A549 (cell line): ENCODE data around the gene RNF113A. TPM values are rescaled to one million over a fixed set of nuclear protein-coding genes. Genes with fewer than 3 reads are reported as not detected.
"Not testable (repeated sequence)": the region's sequence is repeated elsewhere in the genome, so short reads cannot be mapped to it uniquely, and the experiment has no call there.

Experiments used
- ATAC-seq, 2 experiments: fragments of 200-7000 bp in 1 of 2; fragments of >200 bp in 1 of 2; cut with Nextera tagmentation in 1 of 2; cut with Tn5 transposase in 1 of 2; 3 replicates each; pipeline versions ENCODE4 v1.8.0 to v1.9.1; 2018 to 2020; ENCODE audit warnings: mild to moderate bottlenecking in 1 of 2, moderate library complexity in 1 of 2
- CTCF ChIA-PET: fragments of 300-600 bp; sonication (Branson Sonifier 250); formaldehyde crosslinking; extraction: SDS; loops from one replicate; lab custom pipeline; 2021; ENCODE audit warnings: antibody characterized with exemption, inconsistent platforms; lab: Yijun Ruan, JAX
- POLR2A ChIA-PET: fragments of 350-600 bp; formaldehyde crosslinking; extraction: SDS; loops from one replicate; lab custom pipeline; 2021; ENCODE audit warnings: antibody characterized with exemption, inconsistent platforms; lab: Yijun Ruan, JAX
- DNase-seq, 2 experiments: peaks; one replicate each; pipeline versions ENCODE4 v3.0.0 to v3.0.0-alpha.2; 2011 to 2016; ENCODE audit warnings: low read depth in 1 of 2, low spot score in 1 of 2
- FAIRE-seq: peaks from 2 replicates; lab custom pipeline; 2011; peaks lifted over from hg19 to GRCh38; lab: Jason Lieb, UNC
- H3K27ac ChIP-seq, 2 experiments: fragments of >200 bp; sonication (Bioruptor Twin); formaldehyde crosslinking; 3 replicates each; pipeline ENCODE4 v1.5.1; 2016 to 2017
- H3K4me1 ChIP-seq: fragments of >200 bp; sonication (Bioruptor Twin); formaldehyde crosslinking; 3 replicates; pipeline ENCODE4 v1.6.1; 2016
- H3K4me2 ChIP-seq: fragments of >200 bp; sonication (Bioruptor Twin); formaldehyde crosslinking; 3 replicates; pipeline ENCODE4 v1.6.1; 2016
- H3K4me3 ChIP-seq: fragments of >200 bp; sonication (Bioruptor Twin); formaldehyde crosslinking; 3 replicates; pipeline ENCODE4 v1.5.1; 2016
- H3K9me3 ChIP-seq: fragments of >200 bp; sonication (Bioruptor Twin); formaldehyde crosslinking; 3 replicates; pipeline ENCODE4 v1.6.1; 2016
- CBX8 ChIP-seq: fragments of 200-600 bp; sonication (generic); IDR thresholded peaks from 2 replicates; pipeline ENCODE4 v1.6.1; 2016
- CEBPB ChIP-seq, 2 experiments: fragments of >200 bp in 1 of 2; sonication (Bioruptor Twin) in 1 of 2; formaldehyde crosslinking in 1 of 2; IDR thresholded peaks; 2 replicates each; pipeline ENCODE4 v1.6.1; 2012 to 2016
- EHF ChIP-seq: fragments of 250-450 bp; sonication (Bioruptor Pico); IDR thresholded peaks from 2 replicates; pipeline ENCODE4 v1.5.0; 2020; ENCODE audit warnings: mild to moderate bottlenecking
- EP300 ChIP-seq, 2 experiments: fragments of >200 bp; sonication (Bioruptor Twin); formaldehyde crosslinking; IDR thresholded peaks; 2 replicates in 1 of 2; 3 replicates in 1 of 2; pipeline ENCODE4 v1.6.1; 2016 to 2017
- GATA3 ChIP-seq: IDR thresholded peaks from 2 replicates; pipeline ENCODE4 v1.6.1; 2012; ENCODE audit warnings: borderline replicate concordance
- HEYL ChIP-seq: fragments of 250-450 bp; sonication (Bioruptor Pico); IDR thresholded peaks from 2 replicates; pipeline ENCODE4 v1.8.0; 2021; ENCODE audit warnings: mild to moderate bottlenecking, moderate library complexity
- HOXA7 ChIP-seq: fragments of 250-450 bp; sonication (Bioruptor Pico); IDR thresholded peaks from 2 replicates; pipeline ENCODE4 v1.5.0; 2020; ENCODE audit warnings: mild to moderate bottlenecking, moderate library complexity
- HOXB13 ChIP-seq: fragments of 250-450 bp; sonication (Bioruptor Pico); IDR thresholded peaks from 2 replicates; pipeline ENCODE4 v1.5.0; 2020; ENCODE audit warnings: low read depth, mild to moderate bottlenecking, moderate library complexity
- KDM1A ChIP-seq: fragments of 200-600 bp; sonication (generic); IDR thresholded peaks from 2 replicates; pipeline ENCODE4 v1.6.1; 2016; ENCODE audit warnings: low read depth, mild to moderate bottlenecking
- MAFK ChIP-seq: fragments of 450-650 bp; IDR thresholded peaks from 2 replicates; pipeline ENCODE4 v1.6.1; 2014; ENCODE audit not compliant: partially characterized antibody
- MYC ChIP-seq: IDR thresholded peaks from 2 replicates; pipeline ENCODE4 v1.6.1; 2012; ENCODE audit warnings: mild to moderate bottlenecking, inconsistent platforms, low read length, improper control_type of control experiment, borderline replicate concordance
- RAD21 ChIP-seq, 2 experiments: fragments of >200 bp in 1 of 2; sonication (Bioruptor Twin) in 1 of 2; formaldehyde crosslinking in 1 of 2; IDR thresholded peaks in 1 of 2; conservative IDR thresholded peaks in 1 of 2; 2 replicates in 1 of 2; 3 replicates in 1 of 2; pipeline ENCODE4 v1.6.1; 2012 to 2018; ENCODE audit warnings: inconsistent platforms in 1 of 2
- RARB ChIP-seq: fragments of 250-450 bp; sonication (Bioruptor Pico); IDR thresholded peaks from 2 replicates; pipeline ENCODE4 v1.8.0; 2021; ENCODE audit warnings: mild to moderate bottlenecking, moderate library complexity
- ZFP36 ChIP-seq: fragments of 450-650 bp; IDR thresholded peaks from 2 replicates; pipeline ENCODE4 v1.6.1; 2014; ENCODE audit warnings: borderline replicate concordance; ENCODE audit not compliant: partially characterized antibody
- ZNF302 ChIP-seq: fragments of 250-450 bp; sonication (Bioruptor Pico); IDR thresholded peaks from 2 replicates; pipeline ENCODE4 v1.9.0; 2021; ENCODE audit warnings: inconsistent platforms, mild to moderate bottlenecking, moderate library complexity
- WGBS: methylation state at CpG from one replicate; pipeline ENCODE4 v1.1.6; 2017; ENCODE audit errors: missing lambda C conversion rate; 5-methylcytosine and 5-hydroxymethylcytosine counted together
- polyA plus RNA-seq, 4 experiments: library from polyadenylated mRNA; depleted of rRNA in 3 of 4; stranded (reverse); fragments of >200 nt; fragmentation: RNase III in 1 of 4; extraction: RNeasy Plus Mini Kit Qiagen cat#74134 plus additional on column Dnase treatment in 1 of 4; gene quantifications; 2 replicates in 3 of 4; 3 replicates in 1 of 4; pipeline ENCODE4 v1.2.3, GENCODE V29; 2011 to 2017
- TF ChIP-seq, protein P1 (sequence below): IDR thresholded peaks from 2 replicates; pipeline ENCODE4 v1.6.1; 2012
- TF ChIP-seq, protein P2 (sequence below): fragments of 450-650 bp; IDR thresholded peaks from 2 replicates; pipeline ENCODE4 v1.6.1; 2014; ENCODE audit warnings: antibody characterized with exemption
- TF ChIP-seq, protein P3 (sequence below): fragments of >200 bp; sonication (Bioruptor Twin); formaldehyde crosslinking; IDR thresholded peaks from 3 replicates; pipeline ENCODE4 v1.5.1; 2016

Gene RNF113A
- polyA plus RNA-seq, 2 of the 4 experiments (the other 2 are of a cell fraction), result 18.4 to 18.5 TPM

GRCh38 chrX:119899125-119899524 lies 27.6 kb upstream of the RNF113A start:
- Histone ChIP-seq H3K9me3 (no peaks in the 10 kb centered on the region), H3K4me2 (no peak overlapping the region; the same call in 2 of the 3 replicates), H3K4me1 (peaks cover 2% of the 10 kb centered on the region; the same call in 2 of the 3 replicates), H3K27ac (no peak overlapping the region), H3K4me3 (no peak overlapping the region)
- 0% methylated on average over 2 of the region's 2 CpGs for WGBS
- TF ChIP-seq, protein P1, sequence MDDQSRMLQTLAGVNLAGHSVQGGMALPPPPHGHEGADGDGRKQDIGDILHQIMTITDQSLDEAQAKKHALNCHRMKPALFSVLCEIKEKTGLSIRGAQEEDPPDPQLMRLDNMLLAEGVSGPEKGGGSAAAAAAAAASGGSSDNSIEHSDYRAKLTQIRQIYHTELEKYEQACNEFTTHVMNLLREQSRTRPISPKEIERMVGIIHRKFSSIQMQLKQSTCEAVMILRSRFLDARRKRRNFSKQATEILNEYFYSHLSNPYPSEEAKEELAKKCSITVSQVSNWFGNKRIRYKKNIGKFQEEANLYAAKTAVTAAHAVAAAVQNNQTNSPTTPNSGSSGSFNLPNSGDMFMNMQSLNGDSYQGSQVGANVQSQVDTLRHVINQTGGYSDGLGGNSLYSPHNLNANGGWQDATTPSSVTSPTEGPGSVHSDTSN, result no peak
- TF ChIP-seq HOXB13 (CRISPR knock-in tag), result no peak
- no peak for TF ChIP-seq RARB (CRISPR knock-in tag)
- no peak for TF ChIP-seq CEBPB (IDR thresholded peaks at IDR 0.05)
- no peak for DNase-seq
- CTCF ChIA-PET, result interaction anchor here (1.2 to 3.4 kb wide), 2 partner anchors 10 to 12 kb away, joined by 7 to 8 read pairs; no protein-coding TSS in a partner anchor
- ATAC-seq, result peak in 1 of 2 experiments; percentile 39; a peak in 2 of 6 replicates
- POLR2A ChIA-PET, result interaction anchor here (1.1 kb wide), 1 partner anchor 11 kb away, joined by 5 read pairs; no protein-coding TSS in a partner anchor
- FAIRE-seq, result no peak

GRCh38 chrX:119895843-119896326 lies 24.4 kb upstream of the RNF113A start, which contains the start of gene AKAP14:
TSS of gene AKAP14 (plus strand) at chrX:119895893. CDS start at chrX:119903224, 7,331 bp downstream.
- Histone ChIP-seq H3K4me3 (no peak within 1 kb of the TSS), H3K9me3 (no peaks in the 10 kb centered on the region), H3K27ac (no peak within 1 kb of the TSS), H3K4me2 (no peak within 1 kb of the TSS), H3K4me1 (peaks cover 4% of the 10 kb centered on the region; the same call in 2 of the 3 replicates)
- 80% methylated on average over 3 of the region's 4 CpGs for WGBS
- FAIRE-seq (peak; percentile 97), ATAC-seq (peak; percentile 34 to 63; a peak in 5 of 6 replicates), DNase-seq (peak in 1 of 2 experiments; percentile 24)
- ChIA-PET POLR2A (interaction anchor here (0.8 kb wide), 1 partner anchor 428 kb away, joined by 3 read pairs; the partner anchor contains the start of gene SLC25A5), CTCF (interaction anchor here (0.6 kb wide), 1 partner anchor 8 kb away, joined by 4 read pairs; no protein-coding TSS in a partner anchor)
- TF ChIP-seq KDM1A, result no peak
- no peak for TF ChIP-seq EP300 (IDR thresholded peaks at IDR 0.05)
- TF ChIP-seq RAD21 (conservative IDR thresholded peaks at IDR 0.05 in 1 of 2, IDR thresholded peaks at IDR 0.05 in 1 of 2), result no peak
- TF ChIP-seq MAFK, result no peak
- TF ChIP-seq HEYL (CRISPR knock-in tag), result no peak
- no peak for TF ChIP-seq CBX8
- no peak for TF ChIP-seq ZNF302
- no peak for TF ChIP-seq HOXA7 (CRISPR knock-in tag)
- TF ChIP-seq, protein P2, sequence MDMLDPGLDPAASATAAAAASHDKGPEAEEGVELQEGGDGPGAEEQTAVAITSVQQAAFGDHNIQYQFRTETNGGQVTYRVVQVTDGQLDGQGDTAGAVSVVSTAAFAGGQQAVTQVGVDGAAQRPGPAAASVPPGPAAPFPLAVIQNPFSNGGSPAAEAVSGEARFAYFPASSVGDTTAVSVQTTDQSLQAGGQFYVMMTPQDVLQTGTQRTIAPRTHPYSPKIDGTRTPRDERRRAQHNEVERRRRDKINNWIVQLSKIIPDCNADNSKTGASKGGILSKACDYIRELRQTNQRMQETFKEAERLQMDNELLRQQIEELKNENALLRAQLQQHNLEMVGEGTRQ, result no peak
- TF ChIP-seq, protein P3, sequence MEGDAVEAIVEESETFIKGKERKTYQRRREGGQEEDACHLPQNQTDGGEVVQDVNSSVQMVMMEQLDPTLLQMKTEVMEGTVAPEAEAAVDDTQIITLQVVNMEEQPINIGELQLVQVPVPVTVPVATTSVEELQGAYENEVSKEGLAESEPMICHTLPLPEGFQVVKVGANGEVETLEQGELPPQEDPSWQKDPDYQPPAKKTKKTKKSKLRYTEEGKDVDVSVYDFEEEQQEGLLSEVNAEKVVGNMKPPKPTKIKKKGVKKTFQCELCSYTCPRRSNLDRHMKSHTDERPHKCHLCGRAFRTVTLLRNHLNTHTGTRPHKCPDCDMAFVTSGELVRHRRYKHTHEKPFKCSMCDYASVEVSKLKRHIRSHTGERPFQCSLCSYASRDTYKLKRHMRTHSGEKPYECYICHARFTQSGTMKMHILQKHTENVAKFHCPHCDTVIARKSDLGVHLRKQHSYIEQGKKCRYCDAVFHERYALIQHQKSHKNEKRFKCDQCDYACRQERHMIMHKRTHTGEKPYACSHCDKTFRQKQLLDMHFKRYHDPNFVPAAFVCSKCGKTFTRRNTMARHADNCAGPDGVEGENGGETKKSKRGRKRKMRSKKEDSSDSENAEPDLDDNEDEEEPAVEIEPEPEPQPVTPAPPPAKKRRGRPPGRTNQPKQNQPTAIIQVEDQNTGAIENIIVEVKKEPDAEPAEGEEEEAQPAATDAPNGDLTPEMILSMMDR, result no peak
- no peak for TF ChIP-seq EHF (CRISPR knock-in tag)
- no peak for TF ChIP-seq MYC
- TF ChIP-seq GATA3, result no peak
- no peak for TF ChIP-seq ZFP36

- CTCF ChIA-PET, result interaction anchor here (0.8 kb wide), 1 partner anchor 11 kb away, joined by 3 read pairs; no protein-coding TSS in a partner anchor
Measured at GRCh38 chrX:119891961-119892692, 20.6 kb upstream of the RNF113A start.

DNA sequence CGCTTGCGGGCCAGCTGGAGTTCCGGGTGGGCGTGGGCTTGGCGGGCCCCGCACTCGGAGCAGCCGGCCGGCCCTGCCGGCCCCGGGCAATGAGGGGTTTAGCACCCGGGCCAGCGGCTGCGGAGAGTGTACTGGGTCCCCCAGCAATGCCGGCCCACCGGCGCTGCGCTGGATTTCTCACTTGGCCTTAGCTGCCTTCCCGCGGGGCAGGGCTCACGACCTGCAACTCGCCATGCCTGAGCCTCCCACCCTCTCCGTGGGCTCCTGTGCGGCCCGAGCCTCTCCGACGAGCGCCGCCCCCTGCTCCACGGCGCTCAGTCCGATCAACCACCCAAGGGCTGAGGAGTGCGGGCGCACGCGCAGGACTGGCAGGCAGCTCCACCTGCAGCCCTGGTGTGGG lies 19.1 kb upstream of the RNF113A start:
- H3K4me1 ChIP-seq, H3K4me3 ChIP-seq, H3K9me3 ChIP-seq, FAIRE-seq, H3K27ac ChIP-seq, ATAC-seq, POLR2A ChIA-PET, H3K4me2 ChIP-seq, DNase-seq: not testable (repeated sequence)
- CTCF ChIA-PET, result interaction anchor here (2.2 kb wide), 1 partner anchor 9 kb away, joined by 8 read pairs; no protein-coding TSS in a partner anchor
- WGBS, result 96% methylated on average over 10 of the region's 36 CpGs

More at GRCh38 chrX:119891961-119892692, 20.6 kb upstream of the RNF113A start:
- H3K9me3 ChIP-seq, FAIRE-seq, H3K4me2 ChIP-seq, H3K27ac ChIP-seq, ATAC-seq, H3K4me1 ChIP-seq, POLR2A ChIA-PET, H3K4me3 ChIP-seq, DNase-seq: not testable (repeated sequence)
- 70% methylated on average over 16 of the region's 16 CpGs for WGBS
